GM12892 (cell line): ENCODE measurements around the gene AFG3L2.

Experiments used
- POLR2A ChIP-seq: IDR thresholded peaks from 2 replicates; pipeline ENCODE4 v1.6.1; 2011; ENCODE audit warnings: low read depth, low read length, control low read depth
- POLR2AphosphoS5 ChIP-seq: IDR thresholded peaks from 2 replicates; pipeline ENCODE4 v1.6.1; 2011; ENCODE audit warnings: low read depth, low read length, control low read depth

DNA sequence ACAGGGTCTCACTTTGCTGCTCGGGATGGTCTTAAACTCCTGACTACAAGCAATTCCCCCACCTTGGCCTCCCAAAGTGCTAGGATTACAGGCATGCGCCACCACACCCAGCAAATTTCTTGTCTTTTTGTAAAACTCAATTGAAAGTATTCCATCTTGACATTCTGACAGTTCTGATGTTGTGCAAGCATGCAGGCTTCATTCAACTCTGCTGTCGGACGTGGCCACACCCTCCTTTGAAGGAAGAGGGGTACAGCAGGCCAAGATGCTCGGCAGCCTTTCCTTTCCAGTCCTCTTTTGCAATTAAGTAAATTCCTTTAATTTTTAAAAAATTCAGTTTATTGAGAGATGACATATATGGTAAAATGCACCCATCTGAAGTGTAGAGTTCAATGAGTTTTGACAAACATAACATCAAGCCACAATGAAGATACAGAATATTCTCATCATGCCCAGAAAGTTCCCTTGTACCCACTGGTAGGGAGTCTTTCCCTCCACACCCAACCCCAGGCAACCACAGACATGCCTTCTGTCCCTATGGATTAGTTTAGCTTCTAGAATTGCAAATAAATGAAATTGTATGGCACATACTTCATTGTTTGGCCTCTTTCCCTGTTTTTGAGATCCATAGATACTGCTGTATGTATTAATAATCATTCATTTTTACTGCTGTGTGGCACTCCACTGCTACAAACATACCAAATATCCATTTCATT lies 35.9 kb downstream of the AFG3L2 start:
- TF ChIP-seq POLR2AphosphoS5: no peak
- TF ChIP-seq POLR2A: no peak
